HG03039 (cell line): ENCODE measurements around the gene ZNF423.
A peak's percentile ranks its signal among the peaks of the same experiment; 100 is the strongest.

Source experiments
- ATAC-seq: cut with Tn5 transposase; IDR thresholded peaks from one replicate; pipeline ENCODE4 v1.9.1; 2021; ENCODE audit warnings: mild to moderate bottlenecking, moderate library complexity; ENCODE audit not compliant: unreplicated experiment

The ZNF423 gene

GRCh38 chr16:49454426-49455180 is 401.3 kb downstream of the ZNF423 start:
- no peak for ATAC-seq

GRCh38 chr16:49453983-49454382 is 401.9 kb downstream of the ZNF423 start:
- ATAC-seq, result no peak

GRCh38 chr16:49453021-49453420 is 402.9 kb downstream of the ZNF423 start:
- no peak for ATAC-seq

GRCh38 chr16:49452578-49452977 is 403.3 kb downstream of the ZNF423 start:
- ATAC-seq, result no peak

- ATAC-seq, result no peak
Observed at GRCh38 chr16:49452108-49452507, 403.8 kb downstream of the ZNF423 start.

- ATAC-seq, result no peak
Observed at GRCh38 chr16:49446805-49447204, 409.1 kb downstream of the ZNF423 start.

GRCh38 chr16:49443576-49443975 is 412.3 kb downstream of the ZNF423 start:
- ATAC-seq, result no peak

GRCh38 chr16:49442805-49443204 is 413.1 kb downstream of the ZNF423 start:
- no peak for ATAC-seq

- peak; percentile 90 for ATAC-seq
Observed at GRCh38 chr16:49441366-49441780, 414.5 kb downstream of the ZNF423 start.

GRCh38 chr16:49440156-49441065 is 415.5 kb downstream of the ZNF423 start:
- no peak for ATAC-seq

- ATAC-seq, result no peak
Observed at GRCh38 chr16:49439676-49440075, 416.2 kb downstream of the ZNF423 start.

- ATAC-seq, result no peak
Observed at GRCh38 chr16:49439050-49439449, 416.9 kb downstream of the ZNF423 start.
